Neutrophil (primary cell): ENCODE results near the gene MOB3C.

Experiments used
- H3K27ac ChIP-seq: fragments of 200-600 bp; sonication (generic); 2 replicates; pipeline ENCODE4 v1.5.1; 2016; ENCODE audit warnings: mild to moderate bottlenecking, moderate library complexity
- H3K27me3 ChIP-seq: fragments of 200-600 bp; sonication (generic); 2 replicates; pipeline ENCODE4 v1.6.0; 2016; ENCODE audit warnings: mild to moderate bottlenecking
- H3K36me3 ChIP-seq: fragments of 200-600 bp; sonication (generic); 2 replicates; pipeline ENCODE4 v1.5.1; 2017
- H3K4me1 ChIP-seq, 2 experiments: fragments of 200-600 bp in 1 of 2; sonication (generic) in 1 of 2; 1 replicate in 1 of 2; 2 replicates in 1 of 2; pipeline versions ENCODE4 v1.5.1 to v1.6.1; 2013 to 2016; ENCODE audit warnings: low read depth in 1 of 2, low read length in 1 of 2, mild to moderate bottlenecking in 1 of 2, moderate library complexity in 1 of 2; ENCODE audit not compliant: control insufficient read depth in 1 of 2, insufficient read depth in 1 of 2
- H3K4me3 ChIP-seq, 2 experiments: fragments of 200-600 bp in 1 of 2; sonication (generic) in 1 of 2; 1 replicate in 1 of 2; 2 replicates in 1 of 2; pipeline ENCODE4 v1.5.1; 2013 to 2016; ENCODE audit warnings: low read depth in 1 of 2, low read length in 1 of 2, mild to moderate bottlenecking in 1 of 2, moderate library complexity in 1 of 2
- H3K9me3 ChIP-seq: fragments of 200-600 bp; sonication (generic); 2 replicates; pipeline ENCODE4 v1.5.1; 2016
- TF ChIP-seq, protein P1 (sequence below): fragments of 200-600 bp; sonication (generic); IDR thresholded peaks from 2 replicates; pipeline ENCODE4 v1.5.1; 2016; ENCODE audit warnings: antibody characterized with exemption

MOB3C gene

DNA sequence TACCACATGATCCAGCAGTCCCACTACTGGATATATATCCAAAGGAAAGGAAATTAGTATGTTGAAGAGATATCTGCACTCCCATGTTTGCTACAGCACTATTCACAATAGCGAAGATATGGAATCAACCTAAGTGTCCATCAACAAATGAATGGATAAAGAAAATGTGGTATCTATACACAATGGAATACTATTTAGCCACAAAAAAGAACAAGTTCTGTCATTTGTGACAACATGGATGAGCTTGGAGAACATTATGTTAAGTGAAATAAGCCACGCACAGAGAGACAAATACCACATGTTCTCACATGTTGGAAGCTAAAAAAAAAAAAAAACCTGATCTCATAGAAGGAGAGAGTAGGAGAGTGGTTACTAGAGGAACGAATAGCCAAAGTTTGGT is 33.9 kb upstream of the MOB3C start:
- H3K36me3 ChIP-seq, result peaks cover 13% of the 10 kb centered on the region
- no peaks in the 10 kb centered on the region for H3K9me3 ChIP-seq
- TF ChIP-seq, protein P1, sequence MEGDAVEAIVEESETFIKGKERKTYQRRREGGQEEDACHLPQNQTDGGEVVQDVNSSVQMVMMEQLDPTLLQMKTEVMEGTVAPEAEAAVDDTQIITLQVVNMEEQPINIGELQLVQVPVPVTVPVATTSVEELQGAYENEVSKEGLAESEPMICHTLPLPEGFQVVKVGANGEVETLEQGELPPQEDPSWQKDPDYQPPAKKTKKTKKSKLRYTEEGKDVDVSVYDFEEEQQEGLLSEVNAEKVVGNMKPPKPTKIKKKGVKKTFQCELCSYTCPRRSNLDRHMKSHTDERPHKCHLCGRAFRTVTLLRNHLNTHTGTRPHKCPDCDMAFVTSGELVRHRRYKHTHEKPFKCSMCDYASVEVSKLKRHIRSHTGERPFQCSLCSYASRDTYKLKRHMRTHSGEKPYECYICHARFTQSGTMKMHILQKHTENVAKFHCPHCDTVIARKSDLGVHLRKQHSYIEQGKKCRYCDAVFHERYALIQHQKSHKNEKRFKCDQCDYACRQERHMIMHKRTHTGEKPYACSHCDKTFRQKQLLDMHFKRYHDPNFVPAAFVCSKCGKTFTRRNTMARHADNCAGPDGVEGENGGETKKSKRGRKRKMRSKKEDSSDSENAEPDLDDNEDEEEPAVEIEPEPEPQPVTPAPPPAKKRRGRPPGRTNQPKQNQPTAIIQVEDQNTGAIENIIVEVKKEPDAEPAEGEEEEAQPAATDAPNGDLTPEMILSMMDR, result no peak

DNA sequence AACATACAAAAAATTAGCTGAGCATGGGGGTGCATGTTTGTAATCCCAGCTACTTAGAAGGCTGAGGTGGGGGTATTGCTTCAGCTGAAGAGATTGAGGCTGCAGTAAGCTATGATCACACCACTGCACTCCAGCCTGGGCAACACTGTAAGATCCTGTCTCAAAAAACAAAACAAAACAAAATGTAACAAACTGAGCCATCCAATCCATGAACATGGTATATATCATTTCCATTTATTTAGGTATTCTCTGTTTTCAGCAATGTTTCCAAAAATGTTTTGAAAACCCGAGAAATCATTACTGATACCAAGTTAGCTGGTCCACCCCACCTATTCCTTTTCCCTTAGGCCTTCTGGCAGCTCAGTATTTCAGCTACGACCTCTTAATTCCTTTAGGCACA is 33.2 kb upstream of the MOB3C start:
- TF ChIP-seq, protein P1, result no peak
- H3K27ac ChIP-seq, result no peak overlapping the region
- H3K9me3 ChIP-seq, result no peaks in the 10 kb centered on the region
- H3K4me3 ChIP-seq, result no peak overlapping the region
- H3K36me3 ChIP-seq, result peaks cover 13% of the 10 kb centered on the region
- H3K27me3 ChIP-seq, result no peaks in the 10 kb centered on the region
- H3K4me1 ChIP-seq, result no peaks in the 10 kb centered on the region

More for the DNA sequence above, 33.9 kb upstream of the MOB3C start:
- no peak overlapping the region for H3K4me3 ChIP-seq
- no peaks in the 10 kb centered on the region for H3K27me3 ChIP-seq
- no peak overlapping the region for H3K27ac ChIP-seq
- H3K4me1 ChIP-seq, result no peaks in the 10 kb centered on the region

DNA sequence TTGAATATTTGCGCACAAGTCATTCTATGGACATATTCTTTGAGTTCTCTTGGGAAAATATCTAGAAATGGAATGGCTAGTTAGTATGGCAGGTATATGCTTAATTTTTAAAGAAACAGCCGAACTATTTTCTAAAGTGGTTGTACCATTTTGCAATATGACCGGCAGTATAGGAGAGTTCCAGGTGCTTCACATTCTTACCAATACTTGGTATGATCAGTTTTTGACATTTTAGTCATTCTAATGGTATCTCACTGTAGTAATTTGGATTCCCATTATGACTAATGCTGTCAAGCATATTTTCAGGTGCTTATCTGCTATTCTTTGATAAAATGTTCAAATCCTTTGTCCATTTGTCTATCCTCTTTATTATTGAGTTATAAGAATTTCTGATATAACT is 31.0 kb upstream of the MOB3C start:
- Histone ChIP-seq H3K4me1 (no peaks in the 10 kb centered on the region), H3K36me3 (peaks cover 23% of the 10 kb centered on the region), H3K27me3 (no peaks in the 10 kb centered on the region)

DNA sequence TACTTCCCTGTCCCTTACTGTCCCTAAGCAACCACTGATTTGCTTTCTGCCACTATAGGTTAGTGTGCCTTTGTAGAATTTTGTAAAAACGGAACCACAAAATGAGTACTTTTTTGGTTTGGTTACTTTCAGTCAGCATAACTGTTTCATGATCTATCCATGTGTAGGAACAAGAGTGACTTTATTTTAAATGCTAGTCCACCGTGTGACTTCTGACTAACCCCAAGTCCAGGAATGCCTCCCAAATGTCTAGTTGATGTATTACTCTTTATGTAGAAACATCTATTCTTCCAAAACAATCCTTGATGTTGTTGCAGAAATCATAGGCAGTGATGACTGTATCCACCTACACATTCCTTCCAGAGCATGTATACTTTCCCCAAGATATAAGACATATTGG is 30.2 kb upstream of the MOB3C start:
- H3K4me1 ChIP-seq, result no peaks in the 10 kb centered on the region
- H3K27me3 ChIP-seq, result no peaks in the 10 kb centered on the region
- no peak overlapping the region for H3K27ac ChIP-seq
- TF ChIP-seq, protein P1, result no peak
- H3K4me3 ChIP-seq, result no peak overlapping the region
- H3K36me3 ChIP-seq, result peaks cover 22% of the 10 kb centered on the region
- H3K9me3 ChIP-seq, result no peaks in the 10 kb centered on the region

More for the DNA sequence above, 31.0 kb upstream of the MOB3C start:
- no peaks in the 10 kb centered on the region for H3K9me3 ChIP-seq
- TF ChIP-seq, protein P1, result no peak
- no peak overlapping the region for H3K27ac ChIP-seq
- H3K4me3 ChIP-seq, result no peak overlapping the region

DNA sequence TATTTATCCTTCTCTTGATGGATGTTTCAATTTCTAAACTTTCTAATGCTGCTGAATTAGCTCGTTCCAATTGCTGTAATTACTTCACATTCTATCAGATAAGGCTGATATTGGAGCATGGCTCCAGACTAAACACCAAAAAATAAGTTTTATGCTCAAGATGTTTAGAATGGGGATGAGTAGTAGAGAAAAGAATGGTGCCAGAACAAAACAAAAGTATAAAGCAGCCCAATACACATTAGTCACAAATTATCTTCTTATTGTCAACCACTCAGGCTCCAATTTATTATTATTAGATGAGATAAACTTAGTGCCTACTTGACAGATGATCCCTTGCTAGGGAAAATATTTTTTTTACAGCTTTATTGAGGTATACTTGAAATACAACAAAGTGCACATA is 29.7 kb upstream of the MOB3C start:
- H3K9me3 ChIP-seq, result no peaks in the 10 kb centered on the region

More for the DNA sequence above, 29.7 kb upstream of the MOB3C start:
- H3K27ac ChIP-seq, result no peak overlapping the region
- no peaks in the 10 kb centered on the region for H3K4me1 ChIP-seq
- no peaks in the 10 kb centered on the region for H3K27me3 ChIP-seq
- TF ChIP-seq, protein P1, result no peak
- H3K36me3 ChIP-seq, result peaks cover 22% of the 10 kb centered on the region
- H3K4me3 ChIP-seq, result no peak overlapping the region
